Neural cell (in vitro differentiated cells): ENCODE data around the gene MAD1L1. TPM values are rescaled to one million over a fixed set of nuclear protein-coding genes. Genes with fewer than 3 reads are reported as not detected.

Source experiments
- H2AFZ ChIP-seq: fragments of 200-600, 300-800 bp; sonication (generic), shearing (Covaris generic); 2 replicates; pipeline ENCODE4 v1.6.0; 2014; ENCODE audit warnings: low read depth, mild to moderate bottlenecking, antibody characterized with exemption, low read length, moderate library complexity
- H3F3A ChIP-seq: fragments of 200-600 bp; shearing (Covaris generic); 2 replicates; pipeline ENCODE4 v1.6.1; 2016; ENCODE audit warnings: mild to moderate bottlenecking, moderate library complexity, mixed read lengths, antibody characterized with exemption, low read length; ENCODE audit not compliant: insufficient read depth, poor library complexity, severe bottlenecking
- H3K27ac ChIP-seq: fragments of 200-600, 300-800 bp; sonication (generic), shearing (Covaris generic); 2 replicates; pipeline ENCODE4 v1.5.1; 2014; ENCODE audit warnings: mild to moderate bottlenecking, low read length, moderate library complexity
- H3K27me3 ChIP-seq: fragments of 300-800, 200-600 bp; sonication (generic), shearing (Covaris generic); 2 replicates; pipeline ENCODE4 v1.6.0; 2014; ENCODE audit warnings: mild to moderate bottlenecking, low read depth, low read length, moderate library complexity; ENCODE audit not compliant: insufficient read depth
- H3K36me3 ChIP-seq: fragments of 300-800, 200-600 bp; sonication (generic), shearing (Covaris generic); 2 replicates; pipeline ENCODE4 v1.5.1; 2014; ENCODE audit warnings: mild to moderate bottlenecking, antibody characterized with exemption, low read length, moderate library complexity; ENCODE audit not compliant: insufficient read depth
- H3K4me2 ChIP-seq: fragments of 300-800, 200-600 bp; sonication (generic), shearing (Covaris generic); 2 replicates; pipeline ENCODE4 v1.6.0; 2014; ENCODE audit warnings: mild to moderate bottlenecking, low read length
- H3K4me3 ChIP-seq: fragments of 300-800, 200-600 bp; sonication (generic), shearing (Covaris generic); 2 replicates; pipeline ENCODE4 v1.5.1; 2014; ENCODE audit warnings: mild to moderate bottlenecking, low read length, moderate library complexity
- H3K79me2 ChIP-seq: fragments of 200-600 bp; shearing (Covaris generic); replicated peaks from 2 replicates; pipeline ENCODE4 v1.6.0; 2014; ENCODE audit warnings: mild to moderate bottlenecking, low read length, moderate library complexity; ENCODE audit not compliant: insufficient read depth
- H3K9ac ChIP-seq: fragments of 300-800, 200-600 bp; sonication (generic), shearing (Covaris generic); 2 replicates; pipeline ENCODE4 v1.6.1; 2016; ENCODE audit warnings: mild to moderate bottlenecking, low read length, mixed read lengths
- H3K9me2 ChIP-seq: fragments of 200-600 bp; shearing (Covaris generic); 2 replicates; pipeline ENCODE4 v1.6.1; 2016; ENCODE audit warnings: mild to moderate bottlenecking, low read length, mixed read lengths; ENCODE audit not compliant: insufficient read depth
- H3K9me3 ChIP-seq: fragments of 200-600, 300-800 bp; sonication (generic), shearing (Covaris generic); 2 replicates; pipeline ENCODE4 v1.6.1; 2016; ENCODE audit warnings: mild to moderate bottlenecking, mixed run types, low read length, moderate library complexity, mixed read lengths
- H4K20me1 ChIP-seq: fragments of 200-600 bp; shearing (Covaris generic); 2 replicates; pipeline ENCODE4 v1.6.1; 2016; ENCODE audit warnings: mild to moderate bottlenecking, mixed run types; ENCODE audit not compliant: insufficient read depth
- CTCF ChIP-seq: fragments of 450-650 bp; IDR thresholded peaks from 2 replicates; pipeline ENCODE4 v1.5.1; 2014; ENCODE audit warnings: antibody characterized with exemption, mild to moderate bottlenecking, moderate library complexity; ENCODE audit not compliant: poor library complexity, severe bottlenecking
- EP300 ChIP-seq: fragments of 450-650 bp; conservative IDR thresholded peaks from 2 replicates; pipeline ENCODE4 v1.6.1; 2014; ENCODE audit warnings: antibody characterized with exemption, mild to moderate bottlenecking, moderate library complexity; ENCODE audit not compliant: poor library complexity, severe bottlenecking
- EZH2 ChIP-seq: fragments of 200-600, 300-800 bp; shearing (Covaris generic), sonication (generic); IDR thresholded peaks from 2 replicates; pipeline ENCODE4 v1.6.1; 2014; ENCODE audit warnings: antibody characterized with exemption, low read length, borderline replicate concordance, mild to moderate bottlenecking; ENCODE audit not compliant: insufficient read depth, poor library complexity, severe bottlenecking
- MXI1 ChIP-seq: fragments of 450-650 bp; conservative IDR thresholded peaks from 2 replicates; pipeline ENCODE4 v1.6.1; 2014; ENCODE audit warnings: antibody characterized with exemption, mild to moderate bottlenecking; ENCODE audit not compliant: poor library complexity, severe bottlenecking
- POLR2AphosphoS5 ChIP-seq: IDR thresholded peaks from 2 replicates; pipeline ENCODE4 v1.6.1; 2012
- RAD21 ChIP-seq: fragments of 450-650 bp; conservative IDR thresholded peaks from 2 replicates; pipeline ENCODE4 v1.6.1; 2014; ENCODE audit warnings: antibody characterized with exemption, mild to moderate bottlenecking, moderate library complexity
- REST ChIP-seq: IDR thresholded peaks from 2 replicates; pipeline ENCODE4 v1.6.1; 2012; ENCODE audit warnings: borderline replicate concordance
- SMC3 ChIP-seq: fragments of 450-650 bp; conservative IDR thresholded peaks from 2 replicates; pipeline ENCODE4 v1.6.1; 2014; ENCODE audit warnings: antibody characterized with exemption, mild to moderate bottlenecking, moderate library complexity; ENCODE audit not compliant: poor library complexity
- TAF1 ChIP-seq: IDR thresholded peaks from 2 replicates; pipeline ENCODE4 v1.6.1; 2012; ENCODE audit warnings: low read depth
- polyA plus RNA-seq: library from polyadenylated mRNA; depleted of rRNA; stranded (reverse); fragments of >200 nt; gene quantifications from 2 replicates; pipeline ENCODE4 v1.2.3, GENCODE V29; 2014

MAD1L1 gene
- polyA plus RNA-seq, 1 donor from 2014 or later = 31.4 TPM

GRCh38 chr7:2247141-2247995, 14.6 kb upstream of the MAD1L1 start:
- Histone ChIP-seq H3K79me2 (no peaks in the 10 kb centered on the region), H3K27me3 (no peaks in the 10 kb centered on the region), H2AFZ (no peak overlapping the region), H3K36me3 (no peaks in the 10 kb centered on the region), H3K4me3 (no peak overlapping the region), H3K9ac (no peak overlapping the region), H3K27ac (no peak overlapping the region), H3F3A (no peaks in the 10 kb centered on the region), H3K9me2 (no peaks in the 10 kb centered on the region), H3K9me3 (no peaks in the 10 kb centered on the region), H3K4me2 (no peak overlapping the region), H4K20me1 (no peaks in the 10 kb centered on the region)
- TF ChIP-seq TAF1 = no peak
- no peak for TF ChIP-seq EZH2
- no peak for TF ChIP-seq SMC3
- TF ChIP-seq POLR2AphosphoS5 = no peak

GRCh38 chr7:2245883-2246675, 13.3 kb upstream of the MAD1L1 start:
- Histone ChIP-seq H3K36me3 (no peaks in the 10 kb centered on the region), H3F3A (no peaks in the 10 kb centered on the region), H4K20me1 (no peaks in the 10 kb centered on the region), H3K9me2 (no peaks in the 10 kb centered on the region), H3K27ac (no peak overlapping the region), H3K4me3 (no peak overlapping the region), H3K4me2 (no peak overlapping the region), H3K79me2 (peaks cover 10% of the 10 kb centered on the region), H2AFZ (no peak overlapping the region), H3K9ac (no peak overlapping the region), H3K9me3 (no peaks in the 10 kb centered on the region), H3K27me3 (no peaks in the 10 kb centered on the region)
- no peak for TF ChIP-seq TAF1
- TF ChIP-seq EZH2 = no peak
- TF ChIP-seq POLR2AphosphoS5 = no peak
- TF ChIP-seq EP300 = no peak
- TF ChIP-seq CTCF = no peak
- TF ChIP-seq MXI1 = no peak
- no peak for TF ChIP-seq SMC3
- no peak for TF ChIP-seq REST
- no peak for TF ChIP-seq RAD21
